HG03378 (cell line): ENCODE measurements around the gene CAMSAP1.

Experiments used
- ATAC-seq: cut with Tn5 transposase; IDR thresholded peaks from one replicate; pipeline ENCODE4 v1.9.1; 2021; ENCODE audit warnings: mild to moderate bottlenecking, moderate library complexity; ENCODE audit not compliant: unreplicated experiment

CAMSAP1 gene

DNA sequence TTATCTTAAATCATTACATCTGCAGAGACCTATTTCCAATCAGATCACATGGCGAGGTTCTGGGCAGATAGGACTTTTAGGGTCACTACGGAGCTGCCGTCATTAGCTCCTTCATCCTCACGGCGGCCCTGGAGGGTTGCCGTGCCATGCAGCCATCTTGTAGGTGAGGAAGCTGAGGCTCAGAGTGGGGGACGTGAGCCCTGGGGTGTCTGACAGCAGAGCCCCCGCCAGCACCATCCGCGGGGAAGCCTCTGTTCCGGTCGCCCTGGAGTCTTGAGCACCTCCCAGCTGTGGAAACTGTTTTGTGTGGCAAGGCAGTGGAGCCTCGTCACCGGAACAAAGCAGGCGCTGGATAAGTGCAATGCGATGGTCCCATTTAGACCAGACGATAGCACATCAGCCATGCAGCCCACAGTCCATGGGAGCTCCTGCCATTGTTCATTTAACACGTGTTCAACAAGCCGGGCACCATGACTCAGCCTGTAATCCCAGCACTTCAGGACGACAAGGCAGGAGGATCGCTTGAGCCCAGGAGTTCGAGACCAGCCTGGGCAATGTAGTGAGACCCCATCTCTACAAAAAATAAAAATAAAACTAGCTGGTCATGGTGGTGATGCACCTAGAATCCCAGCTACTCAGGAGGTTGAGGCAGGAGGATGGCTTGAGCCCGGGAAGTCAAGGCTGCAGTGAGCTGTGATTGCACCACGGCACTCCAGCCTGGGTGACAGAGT is 143.5 kb downstream of the CAMSAP1 start:
- no peak for ATAC-seq

DNA sequence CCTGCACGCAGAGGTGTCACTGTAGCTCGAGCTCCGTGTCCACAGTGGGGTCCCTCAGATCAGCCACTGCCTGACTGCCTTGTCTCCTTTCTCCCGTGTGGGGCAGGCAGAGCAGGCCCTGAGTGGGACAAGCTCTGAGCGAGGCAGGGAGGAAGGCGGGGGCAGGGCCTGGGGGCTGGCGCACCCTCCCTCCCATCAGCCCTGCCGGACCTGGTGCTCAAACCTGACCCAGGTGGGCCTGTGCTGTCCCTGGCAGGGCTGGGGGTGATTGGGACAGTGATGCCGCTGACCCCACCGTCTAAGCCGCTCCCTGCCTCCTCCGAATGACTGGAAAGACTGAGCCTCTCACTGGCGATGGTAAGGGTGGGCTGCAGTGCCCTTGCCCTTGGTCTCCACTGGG is 144.4 kb downstream of the CAMSAP1 start:
- no peak for ATAC-seq

DNA sequence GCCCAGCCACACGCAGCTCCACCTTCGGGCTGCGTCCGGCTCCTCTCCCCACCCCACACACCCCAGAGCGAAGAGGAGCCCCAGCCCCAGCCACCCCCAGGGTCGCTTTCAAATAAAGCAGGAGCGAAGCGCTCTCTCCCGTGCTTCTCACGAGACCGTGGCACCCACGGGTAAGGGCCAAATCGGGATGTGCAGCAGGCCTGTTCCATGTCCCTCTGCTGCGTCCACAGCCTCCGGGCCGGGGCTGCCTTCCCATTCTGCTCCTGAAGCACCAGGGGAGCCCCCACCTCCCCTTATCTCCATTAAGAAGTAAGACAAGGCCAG is 145.5 kb downstream of the CAMSAP1 start:
- no peak for ATAC-seq

DNA sequence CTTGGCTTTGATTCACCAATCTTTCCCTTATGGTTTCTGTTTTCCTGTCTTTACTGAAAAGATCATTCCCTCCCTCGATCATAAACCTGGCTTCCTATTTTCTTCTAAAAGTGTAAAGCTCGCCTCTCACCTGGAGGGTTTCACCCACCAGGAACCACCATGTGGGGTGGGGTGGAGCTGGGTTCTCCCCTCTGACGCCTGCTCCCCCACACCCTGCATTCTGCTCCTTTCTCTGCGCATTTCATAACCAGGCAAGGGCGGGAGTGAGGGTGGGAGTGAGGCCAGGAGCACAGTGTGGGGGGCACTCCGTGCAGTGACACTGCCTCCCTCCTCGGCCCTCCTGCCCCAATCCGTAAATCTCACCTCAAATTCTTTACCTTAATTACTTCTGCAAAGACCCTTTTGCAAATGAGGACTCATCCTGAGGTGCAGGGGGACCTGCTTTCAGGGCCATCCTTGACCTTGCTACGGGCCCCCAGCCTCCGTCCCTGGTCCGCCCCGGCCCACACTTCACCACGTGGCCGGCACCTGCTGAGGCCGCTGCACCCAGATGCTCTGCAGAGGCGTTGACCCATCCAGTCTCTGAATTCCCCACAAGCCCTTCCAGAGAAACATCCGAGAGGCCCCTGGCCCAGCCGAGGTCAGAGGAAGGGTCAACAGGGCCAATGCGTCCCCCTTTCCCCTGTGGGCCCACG is 146.0 kb downstream of the CAMSAP1 start:
- no peak for ATAC-seq

DNA sequence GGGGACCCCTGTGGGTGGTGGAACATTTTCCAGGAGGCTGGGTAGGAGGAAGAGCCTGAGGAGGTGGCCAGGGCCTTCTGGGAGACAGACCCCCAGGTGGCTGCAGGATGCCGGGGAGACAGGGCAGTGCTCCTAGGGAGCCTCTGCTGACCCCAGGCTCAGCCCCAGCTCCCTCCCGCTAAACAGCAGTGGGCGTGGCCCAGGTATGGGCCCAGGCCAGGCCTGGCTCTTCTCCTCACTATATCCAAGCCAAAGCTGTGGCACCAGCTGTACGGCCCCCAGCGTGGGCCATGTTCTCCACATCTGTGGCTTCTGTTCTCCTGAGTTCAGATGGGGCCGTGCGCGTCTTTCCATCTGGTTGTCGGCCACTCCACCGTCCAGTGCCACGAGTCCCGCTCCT is 146.9 kb downstream of the CAMSAP1 start:
- ATAC-seq = no peak

DNA sequence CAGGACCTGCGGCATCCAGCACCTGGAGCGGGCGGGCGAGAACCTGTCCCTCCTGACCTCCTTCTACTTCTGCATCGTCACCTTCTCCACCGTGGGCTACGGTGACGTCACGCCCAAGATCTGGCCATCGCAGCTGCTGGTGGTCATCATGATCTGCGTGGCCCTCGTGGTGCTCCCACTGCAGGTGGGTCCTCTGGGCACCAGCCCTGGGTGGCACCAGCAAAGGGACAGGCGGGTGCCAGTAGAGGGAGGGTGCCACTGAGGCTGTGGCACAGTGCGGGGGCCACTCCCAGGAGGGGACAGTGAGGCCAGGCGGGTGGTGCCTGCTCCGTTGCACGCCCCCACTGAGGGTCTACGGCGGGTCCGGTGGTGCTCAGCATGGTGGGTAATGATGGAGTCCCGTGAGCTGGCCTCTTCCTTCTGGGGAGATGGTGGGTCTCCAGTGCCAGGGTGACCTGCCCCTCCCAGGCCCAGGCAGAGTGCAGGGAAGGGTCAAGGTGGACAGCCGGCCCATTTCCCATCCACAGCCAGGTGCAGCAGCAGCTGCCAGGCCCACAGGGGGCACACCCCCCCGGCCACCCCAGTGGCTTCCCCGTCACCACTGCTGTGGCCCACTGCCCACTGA is 147.6 kb downstream of the CAMSAP1 start:
- ATAC-seq = no peak

DNA sequence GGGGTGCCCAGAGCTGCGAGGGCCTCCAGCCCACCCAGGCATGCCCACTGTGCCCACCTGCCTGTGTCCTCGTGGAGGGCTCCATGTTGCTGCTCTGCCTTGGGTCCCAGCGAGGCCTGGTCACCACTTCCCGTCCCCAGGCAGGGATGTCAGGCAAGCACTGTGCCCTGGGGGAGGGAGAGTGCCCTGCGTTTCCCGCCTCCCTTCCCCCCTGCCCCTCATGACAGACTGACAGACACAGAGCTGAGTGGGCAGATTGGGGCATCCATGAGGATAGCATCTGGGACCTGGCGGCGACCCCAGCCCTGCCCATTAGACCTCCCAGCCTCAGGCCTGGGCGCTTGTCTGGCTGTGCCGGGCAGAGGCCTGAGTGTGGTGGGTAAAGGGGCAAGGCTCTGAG is 148.5 kb downstream of the CAMSAP1 start:
- no peak for ATAC-seq
